ENCODE results near the gene COMMD8.

COMMD8 gene

GRCh38 chr4:47471591-47471990, 8.1 kb upstream of the COMMD8 start:
- DNase-seq (ENCODE audit: low read depth), result no peak

- no peak for DNase-seq (ENCODE audit: low read depth)
These were observed 7.6 kb upstream of the COMMD8 start for GRCh38 chr4:47471064-47471463.

DNA sequence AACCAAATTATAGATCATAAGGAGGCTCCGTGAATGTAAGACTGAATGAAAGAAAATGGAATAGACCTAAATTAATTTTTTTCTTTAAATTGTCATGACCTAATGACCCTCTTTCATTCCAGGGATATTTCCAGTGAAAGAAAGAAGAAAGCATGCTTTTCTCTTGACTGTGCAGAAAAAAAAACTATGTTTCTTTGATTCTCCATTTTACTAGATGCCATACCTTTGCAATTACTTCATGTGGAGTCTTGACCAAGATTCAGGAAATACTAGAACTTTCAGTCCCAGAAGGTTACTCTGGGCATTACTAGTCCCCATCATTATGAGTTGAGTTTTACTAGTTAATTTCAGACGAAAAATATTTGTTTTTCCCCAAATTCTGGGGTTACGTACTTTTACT, 6.4 kb upstream of the COMMD8 start:
- DNase-seq (ENCODE audit: low read depth), result no peak

- DNase-seq (ENCODE audit: low read depth), result no peak
These were observed 5.3 kb upstream of the COMMD8 start for GRCh38 chr4:47468706-47469365.

- no peak for DNase-seq (ENCODE audit: low read depth)
These were observed 2.7 kb upstream of the COMMD8 start for GRCh38 chr4:47466056-47466785.

DNA sequence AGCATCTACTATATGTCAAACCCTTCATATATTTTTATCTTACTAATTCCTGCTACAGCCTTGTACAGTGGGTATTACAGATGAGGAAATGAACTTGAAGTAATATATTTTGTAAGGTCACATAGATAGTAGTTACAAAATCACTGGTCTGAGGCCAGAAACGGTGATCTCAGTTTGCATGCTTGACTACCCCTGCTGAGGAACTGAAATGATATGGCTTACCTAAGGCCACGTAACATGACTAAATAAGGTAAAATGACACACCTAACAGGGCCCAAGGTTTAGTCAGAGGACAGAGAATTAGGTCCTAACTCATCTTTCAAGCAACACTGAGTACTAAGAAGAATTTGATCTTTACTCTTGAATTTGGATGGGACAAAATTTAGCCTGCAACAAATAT, 1.5 kb upstream of the COMMD8 start:
- DNase-seq (ENCODE audit: low read depth), result no peak

GRCh38 chr4:47462799-47463234, 685 bp downstream of the COMMD8 start:
- no peak for DNase-seq (ENCODE audit: low read depth)

GRCh38 chr4:47451657-47452056, 11.8 kb downstream of the COMMD8 start:
- no peak for DNase-seq (ENCODE audit: low read depth)

GRCh38 chr4:47444031-47444430, 19.5 kb downstream of the COMMD8 start:
- DNase-seq (ENCODE audit: low read depth), result no peak

DNA sequence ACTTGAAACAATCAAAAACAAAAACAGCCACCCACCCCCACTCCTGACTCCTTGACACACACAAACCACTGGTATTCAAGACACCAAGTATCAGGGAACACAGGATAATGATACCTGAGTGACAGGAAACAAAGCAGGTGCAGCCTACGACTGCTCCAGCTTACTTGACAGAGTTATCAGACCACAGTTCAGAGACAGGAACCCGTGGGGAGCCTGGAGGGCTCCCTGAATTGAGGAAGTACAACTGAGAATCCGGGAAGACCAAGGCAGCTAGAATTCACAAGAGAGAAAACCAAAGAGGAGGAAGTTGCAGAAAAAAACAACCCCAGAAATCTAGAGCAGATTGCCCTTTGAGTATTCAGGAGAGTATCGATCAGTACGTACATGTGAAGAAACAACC, 20.5 kb downstream of the COMMD8 start:
- DNase-seq (ENCODE audit: low read depth), result no peak

DNA sequence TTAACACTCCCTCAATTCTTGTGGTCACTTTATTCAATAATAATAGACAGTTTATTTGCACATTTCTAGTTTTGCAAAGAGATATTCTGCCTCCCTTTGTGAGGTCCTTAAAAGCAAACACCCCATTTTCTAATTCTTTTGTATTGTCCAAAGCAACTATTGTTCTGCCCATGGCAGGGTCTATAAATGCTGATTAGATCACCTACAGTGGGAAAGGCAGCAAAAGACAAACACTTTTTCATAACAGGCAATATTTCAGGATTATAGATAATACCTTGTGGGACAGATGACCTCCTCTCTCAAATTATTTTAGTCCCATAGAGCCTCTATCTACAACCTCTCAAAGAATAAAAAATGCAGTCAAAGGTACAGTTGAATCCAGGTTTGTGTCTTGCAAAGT, 28.6 kb downstream of the COMMD8 start:
- no peak for DNase-seq (ENCODE audit: low read depth)

GRCh38 chr4:47432749-47433148, 30.8 kb downstream of the COMMD8 start:
- DNase-seq (ENCODE audit: low read depth), result no peak

GRCh38 chr4:47427935-47428334, 35.6 kb downstream of the COMMD8 start:
- no peak for DNase-seq (ENCODE audit: low read depth)

DNA sequence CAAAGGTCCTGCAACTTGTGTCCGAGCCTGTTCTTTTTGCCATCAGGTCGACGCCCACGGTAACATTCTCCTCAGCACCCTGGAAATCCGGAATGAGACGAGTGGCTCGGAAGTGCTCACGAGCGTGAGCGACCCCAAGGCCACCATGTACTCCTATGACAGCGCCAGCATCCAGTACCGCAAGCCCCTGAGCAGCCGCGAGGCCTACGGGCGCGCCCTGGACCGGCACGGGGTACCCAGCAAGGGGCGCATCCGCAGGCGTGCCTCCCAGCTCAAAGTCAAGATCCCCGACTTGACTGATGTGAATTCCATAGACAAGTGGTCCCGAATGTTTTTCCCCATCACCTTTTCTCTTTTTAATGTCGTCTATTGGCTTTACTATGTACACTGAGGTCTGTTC, 37.9 kb downstream of the COMMD8 start:
- DNase-seq (ENCODE audit: low read depth), result no peak

DNA sequence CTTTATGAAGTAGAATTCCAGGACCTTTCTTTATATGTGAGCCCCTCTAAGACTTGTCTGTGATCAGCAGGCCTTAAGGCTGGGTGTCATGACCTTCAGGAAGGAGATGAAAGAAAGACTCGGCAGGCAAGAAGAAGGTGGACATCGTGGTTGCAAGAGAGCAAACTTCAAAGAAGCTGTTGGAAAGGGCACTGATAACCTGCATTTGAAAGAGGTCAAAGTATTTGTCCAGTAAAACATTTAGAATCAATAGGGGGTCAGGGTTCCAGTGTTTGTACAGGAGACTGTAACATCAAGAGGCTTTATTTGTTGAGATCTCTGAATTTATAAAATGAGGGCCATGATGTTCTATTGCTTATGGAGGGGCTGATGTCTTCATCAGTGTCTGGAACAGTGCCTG, 44.2 kb downstream of the COMMD8 start:
- DNase-seq (ENCODE audit: low read depth), result no peak

DNA sequence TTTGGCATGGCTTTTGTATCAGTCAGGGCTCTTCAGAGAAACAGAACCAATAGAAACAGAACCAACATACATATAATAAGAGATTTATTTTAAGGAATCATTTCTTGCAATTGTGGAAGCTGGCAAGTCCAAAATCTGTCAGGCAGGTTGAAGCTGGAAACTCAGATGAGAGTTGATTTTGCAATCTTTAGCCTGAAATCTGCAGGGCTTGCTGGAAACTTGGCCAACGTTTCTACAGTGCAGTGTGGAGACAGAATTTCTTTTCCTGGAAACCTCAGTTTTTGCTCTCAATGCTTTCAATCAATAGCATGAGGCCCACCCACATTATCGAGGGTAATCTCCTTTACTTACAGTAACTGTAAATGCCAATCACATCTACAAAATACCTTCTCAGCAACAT, 45.4 kb downstream of the COMMD8 start:
- DNase-seq (ENCODE audit: low read depth), result no peak

GRCh38 chr4:47415719-47416118, 47.8 kb downstream of the COMMD8 start:
- no peak for DNase-seq (ENCODE audit: low read depth)

- no peak for DNase-seq (ENCODE audit: low read depth)
These were observed 50.0 kb downstream of the COMMD8 start for GRCh38 chr4:47413521-47413920.

DNA sequence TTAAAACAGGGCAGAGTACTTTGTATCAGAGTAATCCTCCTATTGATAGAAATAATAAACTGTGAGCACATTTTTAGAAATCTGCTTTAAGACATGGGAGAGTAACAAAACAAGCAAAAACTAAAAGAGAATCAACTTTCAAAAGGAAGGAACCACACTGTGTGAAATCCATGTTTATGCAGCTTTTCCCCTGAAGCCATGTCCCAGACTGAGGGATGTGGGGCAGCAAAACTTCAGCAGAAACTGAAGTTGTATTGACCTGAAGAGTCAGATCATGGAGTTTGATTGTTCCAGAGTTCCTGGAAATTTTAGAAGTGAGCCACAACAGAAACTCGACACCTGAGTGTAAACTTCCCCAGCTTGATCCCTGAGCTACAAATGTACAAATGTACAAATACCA, 53.2 kb downstream of the COMMD8 start:
- no peak for DNase-seq (ENCODE audit: low read depth)

DNA sequence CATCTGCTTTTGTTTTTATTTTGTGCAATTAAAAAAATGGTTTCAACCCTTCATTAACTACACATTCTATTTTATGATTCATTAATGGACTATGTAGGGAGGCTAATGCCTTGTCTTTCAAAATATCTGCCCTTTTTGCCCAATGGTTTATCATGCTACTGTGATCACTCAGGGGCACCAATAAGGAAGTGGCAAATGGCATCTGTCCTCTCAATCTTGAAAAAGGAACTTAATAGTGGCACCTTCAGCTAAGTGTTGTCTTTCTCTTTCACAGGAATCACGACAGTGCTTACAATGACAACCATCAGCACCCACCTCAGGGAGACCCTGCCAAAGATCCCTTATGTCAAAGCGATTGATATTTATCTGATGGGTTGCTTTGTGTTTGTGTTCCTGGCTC, 57.1 kb downstream of the COMMD8 start:
- no peak for DNase-seq (ENCODE audit: low read depth)

Data from activated T-helper 1 cell treated with Interleukin-2 at 50 U/mL for 16 hours (primary cell).